Peyer's patch (tissue), 4 donors: ENCODE data around the gene CYP27B1.

ENCODE experiments used
- POLR2A ChIP-seq, 2 donors: fragments of 450-650 bp; IDR thresholded peaks; one replicate each; pipeline ENCODE4 v1.5.1; 2017; ENCODE audit warnings: antibody characterized with exemption in 2 of 2, mild to moderate bottlenecking in 2 of 2, moderate library complexity in 2 of 2
- TF ChIP-seq, protein P1 (sequence below), 6 experiments: fragments of 450-650 bp in 4 of 6; fragments of 200-600 bp in 2 of 6; sonication (generic) in 1 of 6; IDR thresholded peaks; one replicate each; pipeline ENCODE4 v1.5.1; 2017 to 2019; ENCODE audit warnings: antibody characterized with exemption in 6 of 6, mild to moderate bottlenecking in 3 of 6, moderate library complexity in 1 of 6

GRCh38 chr12:57780284-57780897 is 13.5 kb upstream of the CYP27B1 start:
- TF ChIP-seq, protein P1, sequence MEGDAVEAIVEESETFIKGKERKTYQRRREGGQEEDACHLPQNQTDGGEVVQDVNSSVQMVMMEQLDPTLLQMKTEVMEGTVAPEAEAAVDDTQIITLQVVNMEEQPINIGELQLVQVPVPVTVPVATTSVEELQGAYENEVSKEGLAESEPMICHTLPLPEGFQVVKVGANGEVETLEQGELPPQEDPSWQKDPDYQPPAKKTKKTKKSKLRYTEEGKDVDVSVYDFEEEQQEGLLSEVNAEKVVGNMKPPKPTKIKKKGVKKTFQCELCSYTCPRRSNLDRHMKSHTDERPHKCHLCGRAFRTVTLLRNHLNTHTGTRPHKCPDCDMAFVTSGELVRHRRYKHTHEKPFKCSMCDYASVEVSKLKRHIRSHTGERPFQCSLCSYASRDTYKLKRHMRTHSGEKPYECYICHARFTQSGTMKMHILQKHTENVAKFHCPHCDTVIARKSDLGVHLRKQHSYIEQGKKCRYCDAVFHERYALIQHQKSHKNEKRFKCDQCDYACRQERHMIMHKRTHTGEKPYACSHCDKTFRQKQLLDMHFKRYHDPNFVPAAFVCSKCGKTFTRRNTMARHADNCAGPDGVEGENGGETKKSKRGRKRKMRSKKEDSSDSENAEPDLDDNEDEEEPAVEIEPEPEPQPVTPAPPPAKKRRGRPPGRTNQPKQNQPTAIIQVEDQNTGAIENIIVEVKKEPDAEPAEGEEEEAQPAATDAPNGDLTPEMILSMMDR (IDR thresholded peaks at IDR 0.05), result no peak
- TF ChIP-seq POLR2A (IDR thresholded peaks at IDR 0.05), result no peak
